GM12878 (cell line): Measurements from ENCODE around the gene OLR1. TPM values are rescaled to one million over a fixed set of nuclear protein-coding genes. Genes with fewer than 3 reads are reported as not detected.

ENCODE experiments used
- ATAC-seq: fragments of 200-7000 bp; cut with Tn5 transposase; 3 replicates; pipeline ENCODE4 v1.9.1; 2020; ENCODE audit warnings: mild to moderate bottlenecking, moderate library complexity
- BruUV-seq: library from RNA; stranded (reverse); fragments of 400-500 nt; replicated peaks from 2 replicates; lab custom pipeline; 2021; lab: Mats Ljungman, UMichigan
- CTCF ChIA-PET: fragments of 300-600 bp; sonication (Branson Sonifier 250); formaldehyde crosslinking; extraction: SDS; loops from one replicate; lab custom pipeline; 2021; ENCODE audit warnings: inconsistent platforms; lab: Yijun Ruan, JAX
- POLR2A ChIA-PET: fragments of 350-600 bp; formaldehyde crosslinking; extraction: SDS; loops from one replicate; lab custom pipeline; 2021; ENCODE audit warnings: inconsistent platforms; lab: Charles Lee
- RAD21 ChIA-PET: fragments of 300-600 bp; sonication (Branson Sonifier 250); formaldehyde crosslinking; loops from one replicate; lab custom pipeline; 2023; ENCODE audit warnings: antibody characterized with exemption; ENCODE audit not compliant: unreplicated experiment; lab: Charles Lee
- SMC1A ChIA-PET: fragments of 300-600 bp; sonication (Branson Sonifier 250); formaldehyde crosslinking; loops from one replicate; lab custom pipeline; 2023; ENCODE audit not compliant: unreplicated experiment, uncharacterized antibody; lab: Charles Lee
- DNase-seq: peaks from one replicate; pipeline ENCODE4 v3.0.0-alpha.2; 2011; ENCODE audit warnings: low read depth, low spot score
- FAIRE-seq: peaks from 3 replicates; lab custom pipeline; 2011; peaks lifted over from hg19 to GRCh38; lab: Jason Lieb, UNC
- H2AFZ ChIP-seq: 2 replicates; pipeline ENCODE4 v1.6.0; 2011; ENCODE audit warnings: low read depth, low read length, control low read depth; ENCODE audit not compliant: control insufficient read depth
- H3K27ac ChIP-seq: 2 replicates; pipeline ENCODE4 v1.5.1; 2011; ENCODE audit warnings: control low read depth; ENCODE audit not compliant: control insufficient read depth, insufficient read depth
- H3K27me3 ChIP-seq, 2 experiments: replicated peaks in 1 of 2; 2 replicates each; pipeline versions ENCODE4 v1.6.0 to v1.6.1; 2011; ENCODE audit warnings: low read length in 1 of 2; ENCODE audit not compliant: control insufficient read depth in 2 of 2, insufficient read depth in 2 of 2
- H3K36me3 ChIP-seq, 2 experiments: 2 replicates each; pipeline ENCODE4 v1.5.1; 2011; ENCODE audit warnings: low read length in 1 of 2; ENCODE audit not compliant: control insufficient read depth in 2 of 2, insufficient read depth in 2 of 2
- H3K4me1 ChIP-seq: 2 replicates; pipeline ENCODE4 v1.6.1; 2011; ENCODE audit warnings: mild to moderate bottlenecking, low read length, moderate library complexity, mixed read lengths; ENCODE audit not compliant: control insufficient read depth, insufficient read depth
- H3K4me2 ChIP-seq: 2 replicates; pipeline ENCODE4 v1.6.0; 2011; ENCODE audit warnings: control low read depth; ENCODE audit not compliant: control insufficient read depth, insufficient read depth
- H3K4me3 ChIP-seq: fragments of 200-600 bp; sonication (generic); 2 replicates; pipeline ENCODE4 v1.5.1; 2016
- H3K79me2 ChIP-seq: 2 replicates; pipeline ENCODE4 v1.6.0; 2011; ENCODE audit warnings: low read length; ENCODE audit not compliant: control insufficient read depth, insufficient read depth
- H3K9ac ChIP-seq: 2 replicates; pipeline ENCODE4 v1.8.0; 2011; ENCODE audit warnings: low read length, control low read depth, mixed read lengths; ENCODE audit not compliant: control insufficient read depth, insufficient read depth
- H3K9me3 ChIP-seq: replicated peaks from 3 replicates; pipeline ENCODE4 v1.5.1; 2011; ENCODE audit warnings: mild to moderate bottlenecking, low read length; ENCODE audit not compliant: control insufficient read depth, insufficient read depth
- H4K20me1 ChIP-seq: 2 replicates; pipeline ENCODE4 v1.6.0; 2011; ENCODE audit not compliant: control insufficient read depth, insufficient read depth
- ATF3 ChIP-seq: IDR thresholded peaks from 2 replicates; pipeline ENCODE4 v1.6.1; 2011; ENCODE audit warnings: low read depth, mild to moderate bottlenecking, low read length, moderate library complexity, borderline replicate concordance; ENCODE audit errors: extremely low read depth
- BRCA1 ChIP-seq: IDR thresholded peaks from 2 replicates; pipeline ENCODE4 v1.6.1; 2011; ENCODE audit warnings: low read depth, low read length, improper control_type of control experiment
- CHD1 ChIP-seq: IDR thresholded peaks from 2 replicates; pipeline ENCODE4 v1.6.1; 2012; ENCODE audit warnings: low read depth, low read length, improper control_type of control experiment
- CHD2 ChIP-seq: IDR thresholded peaks from 2 replicates; pipeline ENCODE4 v1.6.1; 2011; ENCODE audit warnings: low read depth, low read length, improper control_type of control experiment, borderline replicate concordance
- FOS ChIP-seq: IDR thresholded peaks from 3 replicates; pipeline ENCODE4 v1.6.1; 2011; ENCODE audit warnings: borderline replicate concordance; ENCODE audit not compliant: insufficient read length; ENCODE audit errors: extremely low read depth
- POLR2A ChIP-seq: IDR thresholded peaks from 2 replicates; pipeline ENCODE4 v1.6.1; 2011; ENCODE audit warnings: low read depth, mild to moderate bottlenecking, low read length
- POU2F2 ChIP-seq: IDR thresholded peaks from 3 replicates; pipeline ENCODE4 v1.6.1; 2011; ENCODE audit warnings: low read depth, mild to moderate bottlenecking, low read length, borderline replicate concordance
- RUNX3 ChIP-seq: IDR thresholded peaks from 2 replicates; pipeline ENCODE4 v1.6.1; 2012; ENCODE audit warnings: low read length, inconsistent platforms
- SIX5 ChIP-seq: IDR thresholded peaks from 2 replicates; pipeline ENCODE4 v1.6.1; 2011; ENCODE audit warnings: mild to moderate bottlenecking, low read depth, low read length, moderate library complexity; ENCODE audit not compliant: severe bottlenecking
- TAF1 ChIP-seq: IDR thresholded peaks from 2 replicates; pipeline ENCODE4 v1.6.1; 2011; ENCODE audit warnings: mild to moderate bottlenecking, low read depth, low read length, borderline replicate concordance
- ZNF207 ChIP-seq: fragments of 450-650 bp; IDR thresholded peaks from 2 replicates; pipeline ENCODE4 v1.6.1; 2014; ENCODE audit warnings: antibody characterized with exemption, mild to moderate bottlenecking, borderline replicate concordance
- WGBS: methylation state at CpG from one replicate; pipeline ENCODE4 v1.1.6; 2016; ENCODE audit warnings: low lambda C conversion rate; ENCODE audit not compliant: insufficient replicate concordance, insufficient coverage; ENCODE audit errors: missing lambda C conversion rate; 5-methylcytosine and 5-hydroxymethylcytosine counted together
- in situ Hi-C: fragments of 300-500 bp; cut with MboI; formaldehyde crosslinking; loops from 9 replicates; pipeline ENCODE4 v1.14.3; 2018; ENCODE audit warnings: mixed read lengths
- intact Hi-C: fragments of 100-400 bp; cut with micrococcal nuclease; formaldehyde crosslinking; loops from one replicate; pipeline ENCODE4 v1.14.2; 2022; ENCODE audit not compliant: unreplicated experiment
- polyA plus RNA-seq, 11 experiments: library from polyadenylated mRNA; depleted of rRNA in 4 of 11; unstranded in 6 of 11; stranded (reverse) in 5 of 11; fragments of >200 nt; fragmentation: Nextera tagmentation in 4 of 11; fragmentation: Illumina TruSeq in 1 of 11; extraction: Ambion mirVana in 4 of 11; extraction: Trizol in 1 of 11; gene quantifications; 1 replicate in 1 of 11; 2 replicates in 10 of 11; pipeline versions ENCODE4 v1.2.1 to v1.2.3, GENCODE V29; 2011 to 2016; ENCODE audit warnings: inconsistent platforms in 2 of 11, missing spikeins in 2 of 11, low read depth in 1 of 11
- total RNA-seq, 4 experiments: library from RNA; depleted of rRNA in 3 of 4; stranded (reverse); fragments of >200 nt in 3 of 4; fragmentation: Illumina TruSeq in 1 of 4; extraction: Trizol in 1 of 4; gene quantifications; 2 replicates each; pipeline versions ENCODE4 v1.2.1 to v1.2.3, GENCODE V29; 2013 to 2021
- TF ChIP-seq, protein P1 (sequence below): fragments of 450-650 bp; IDR thresholded peaks from 2 replicates; pipeline ENCODE4 v1.6.1; 2018; ENCODE audit warnings: mild to moderate bottlenecking, low read depth, moderate library complexity; ENCODE audit not compliant: partially characterized antibody
- TF ChIP-seq, protein P2 (sequence below), 3 experiments: IDR thresholded peaks in 2 of 3; conservative IDR thresholded peaks in 1 of 3; 2 replicates each; pipeline ENCODE4 v1.5.1; 2011; ENCODE audit warnings: low read depth in 3 of 3, low read length in 3 of 3, mild to moderate bottlenecking in 3 of 3, control low read depth in 2 of 3, moderate library complexity in 2 of 3, inconsistent platforms in 1 of 3, mixed read lengths in 1 of 3; ENCODE audit not compliant: control insufficient read depth in 2 of 3, insufficient read depth in 1 of 3; ENCODE audit errors: extremely low read depth in 1 of 3

The OLR1 gene
- total and polyA plus RNA-seq, 10 of the 15 experiments (the other 5 are each of a cell fraction or from before 2014, with no cell fraction given): 0.08 TPM; not detected in 9

GRCh38 chr12:10131111-10131690 is 40.7 kb downstream of the OLR1 start:
- ChIA-PET RAD21 (no interaction called here), SMC1A (interaction anchor here (1.0 to 1.8 kb wide), 4 partner anchors 8 to 374 kb away, joined by 5 to 6 read pairs (median 5); no protein-coding TSS in a partner anchor), POLR2A (no interaction called here), CTCF (interaction anchor here (1.0 to 2.4 kb wide), 6 partner anchors 9 to 381 kb away, joined by 3 to 13 read pairs (median 5); no protein-coding TSS in a partner anchor)
- Histone ChIP-seq H3K9me3 (peaks cover 5% of the 10 kb centered on the region; the same call in 2 of the 3 replicates), H3K4me2 (no peak overlapping the region), H4K20me1 (no peaks in the 10 kb centered on the region), H3K27me3 (no peaks in the 10 kb centered on the region; a peak in 1 of 4 replicates), H3K4me1 (peaks cover 8% of the 10 kb centered on the region; the same call in 1 of the 2 replicates), H3K79me2 (no peaks in the 10 kb centered on the region), H3K36me3 (no peaks in the 10 kb centered on the region), H3K27ac (no peak overlapping the region), H3K4me3 (no peak overlapping the region), H2AFZ (no peak overlapping the region), H3K9ac (no peak overlapping the region)
- 83% methylated on average over 1 of the region's 2 CpGs for WGBS
- intact Hi-C loops (loop anchor here (5.0 kb wide), 1 partner anchor 184 kb away; no protein-coding TSS in a partner anchor), in situ Hi-C loops (no loop called here)
- no peak for ATAC-seq
- no peak for DNase-seq
- no peak for FAIRE-seq
- no TSS peak for BruUV-seq
- TF ChIP-seq POLR2A (no peak), SIX5 (no peak), ATF3 (no peak), RUNX3 (no peak), FOS (no peak), BRCA1 (no peak), POU2F2 (no peak), CHD2 (no peak), CHD1 (no peak), ZNF207 (no peak), TAF1 (no peak)
- TF ChIP-seq, protein P1, sequence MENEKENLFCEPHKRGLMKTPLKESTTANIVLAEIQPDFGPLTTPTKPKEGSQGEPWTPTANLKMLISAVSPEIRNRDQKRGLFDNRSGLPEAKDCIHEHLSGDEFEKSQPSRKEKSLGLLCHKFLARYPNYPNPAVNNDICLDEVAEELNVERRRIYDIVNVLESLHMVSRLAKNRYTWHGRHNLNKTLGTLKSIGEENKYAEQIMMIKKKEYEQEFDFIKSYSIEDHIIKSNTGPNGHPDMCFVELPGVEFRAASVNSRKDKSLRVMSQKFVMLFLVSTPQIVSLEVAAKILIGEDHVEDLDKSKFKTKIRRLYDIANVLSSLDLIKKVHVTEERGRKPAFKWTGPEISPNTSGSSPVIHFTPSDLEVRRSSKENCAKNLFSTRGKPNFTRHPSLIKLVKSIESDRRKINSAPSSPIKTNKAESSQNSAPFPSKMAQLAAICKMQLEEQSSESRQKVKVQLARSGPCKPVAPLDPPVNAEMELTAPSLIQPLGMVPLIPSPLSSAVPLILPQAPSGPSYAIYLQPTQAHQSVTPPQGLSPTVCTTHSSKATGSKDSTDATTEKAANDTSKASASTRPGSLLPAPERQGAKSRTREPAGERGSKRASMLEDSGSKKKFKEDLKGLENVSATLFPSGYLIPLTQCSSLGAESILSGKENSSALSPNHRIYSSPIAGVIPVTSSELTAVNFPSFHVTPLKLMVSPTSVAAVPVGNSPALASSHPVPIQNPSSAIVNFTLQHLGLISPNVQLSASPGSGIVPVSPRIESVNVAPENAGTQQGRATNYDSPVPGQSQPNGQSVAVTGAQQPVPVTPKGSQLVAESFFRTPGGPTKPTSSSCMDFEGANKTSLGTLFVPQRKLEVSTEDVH: no peak
- TF ChIP-seq, protein P2, sequence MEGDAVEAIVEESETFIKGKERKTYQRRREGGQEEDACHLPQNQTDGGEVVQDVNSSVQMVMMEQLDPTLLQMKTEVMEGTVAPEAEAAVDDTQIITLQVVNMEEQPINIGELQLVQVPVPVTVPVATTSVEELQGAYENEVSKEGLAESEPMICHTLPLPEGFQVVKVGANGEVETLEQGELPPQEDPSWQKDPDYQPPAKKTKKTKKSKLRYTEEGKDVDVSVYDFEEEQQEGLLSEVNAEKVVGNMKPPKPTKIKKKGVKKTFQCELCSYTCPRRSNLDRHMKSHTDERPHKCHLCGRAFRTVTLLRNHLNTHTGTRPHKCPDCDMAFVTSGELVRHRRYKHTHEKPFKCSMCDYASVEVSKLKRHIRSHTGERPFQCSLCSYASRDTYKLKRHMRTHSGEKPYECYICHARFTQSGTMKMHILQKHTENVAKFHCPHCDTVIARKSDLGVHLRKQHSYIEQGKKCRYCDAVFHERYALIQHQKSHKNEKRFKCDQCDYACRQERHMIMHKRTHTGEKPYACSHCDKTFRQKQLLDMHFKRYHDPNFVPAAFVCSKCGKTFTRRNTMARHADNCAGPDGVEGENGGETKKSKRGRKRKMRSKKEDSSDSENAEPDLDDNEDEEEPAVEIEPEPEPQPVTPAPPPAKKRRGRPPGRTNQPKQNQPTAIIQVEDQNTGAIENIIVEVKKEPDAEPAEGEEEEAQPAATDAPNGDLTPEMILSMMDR (IDR thresholded peaks at IDR 0.05 in 2 of 3, conservative IDR thresholded peaks at IDR 0.05 in 1 of 3; ENCODE audit: control insufficient read depth in 2 of 3, extremely low read depth in 1 of 3, insufficient read depth in 1 of 3, low read depth in 3 of 3, low read length in 3 of 3): no peak
